Measurements from ENCODE around the gene PPP1R11.
"Not testable (repeated sequence)": the region's sequence is repeated elsewhere in the genome, so short reads cannot be mapped to it uniquely, and the experiment has no call there.

PPP1R11 gene

GRCh38 chr6:30066577-30067459 is at the start of gene PPP1R11:
Gene PPP1R11, plus strand, starts transcription at chr6:30067198. Its CDS starts 213 bp downstream, at chr6:30067411.
- peak; percentile 98 to 99 for DNase-seq

GRCh38 chr6:30019819-30020218 is 47.2 kb upstream of the PPP1R11 start:
- no peak for DNase-seq

- DNase-seq = no peak
These were observed 46.4 kb upstream of the PPP1R11 start for GRCh38 chr6:30020626-30021025.

- no peak for DNase-seq
These were observed 44.8 kb upstream of the PPP1R11 start for GRCh38 chr6:30022189-30022588.

- not testable (repeated sequence) for DNase-seq
These were observed 44.3 kb upstream of the PPP1R11 start for GRCh38 chr6:30022712-30023111.

GRCh38 chr6:30025186-30025585 is 41.8 kb upstream of the PPP1R11 start:
- DNase-seq = no peak

GRCh38 chr6:30029588-30029987 is 37.4 kb upstream of the PPP1R11 start:
- DNase-seq = no peak

GRCh38 chr6:30031381-30031780 is 35.6 kb upstream of the PPP1R11 start:
- DNase-seq = no peak

- DNase-seq = not testable (repeated sequence)
These were observed 33.6 kb upstream of the PPP1R11 start for GRCh38 chr6:30033440-30033839.

GRCh38 chr6:30035784-30036183 is 31.2 kb upstream of the PPP1R11 start:
- DNase-seq = no peak

- no peak for DNase-seq
These were observed 29.7 kb upstream of the PPP1R11 start for GRCh38 chr6:30037182-30037788.

GRCh38 chr6:30041221-30041620 is 25.8 kb upstream of the PPP1R11 start:
- DNase-seq = no peak

GRCh38 chr6:30041821-30042220 is 25.2 kb upstream of the PPP1R11 start:
- DNase-seq = no peak

GRCh38 chr6:30042476-30042875 is 24.5 kb upstream of the PPP1R11 start:
- peak in 1 of 2 experiments; percentile 36 for DNase-seq

- no peak for DNase-seq
These were observed 24.1 kb upstream of the PPP1R11 start for GRCh38 chr6:30042914-30043313.

- no peak for DNase-seq
These were observed 23.3 kb upstream of the PPP1R11 start for GRCh38 chr6:30043744-30044143.

- DNase-seq = no peak
These were observed 22.4 kb upstream of the PPP1R11 start for GRCh38 chr6:30044630-30045029.

- DNase-seq = no peak
These were observed 19.8 kb upstream of the PPP1R11 start for GRCh38 chr6:30047220-30047619.

GRCh38 chr6:30053682-30054081 is 13.3 kb upstream of the PPP1R11 start:
- DNase-seq = no peak

- DNase-seq = no peak
These were observed 11.5 kb upstream of the PPP1R11 start for GRCh38 chr6:30055513-30055912.

- no peak for DNase-seq
These were observed 6.3 kb upstream of the PPP1R11 start for GRCh38 chr6:30060606-30061091.

GRCh38 chr6:30061092-30061857 is 5.7 kb upstream of the PPP1R11 start, which contains the start of gene POLR1H:
Gene POLR1H, plus strand, starts transcription at chr6:30061265. Its CDS starts 260 bp downstream, at chr6:30061525.
- peak; percentile 92 to 98 for DNase-seq

- peak in 1 of 2 experiments; percentile 49 for DNase-seq
These were observed 5.0 kb upstream of the PPP1R11 start for GRCh38 chr6:30061858-30062458.

All from NCI-H2081 (cell line).